Measurements from ENCODE around the gene PAPOLB.

DNA sequence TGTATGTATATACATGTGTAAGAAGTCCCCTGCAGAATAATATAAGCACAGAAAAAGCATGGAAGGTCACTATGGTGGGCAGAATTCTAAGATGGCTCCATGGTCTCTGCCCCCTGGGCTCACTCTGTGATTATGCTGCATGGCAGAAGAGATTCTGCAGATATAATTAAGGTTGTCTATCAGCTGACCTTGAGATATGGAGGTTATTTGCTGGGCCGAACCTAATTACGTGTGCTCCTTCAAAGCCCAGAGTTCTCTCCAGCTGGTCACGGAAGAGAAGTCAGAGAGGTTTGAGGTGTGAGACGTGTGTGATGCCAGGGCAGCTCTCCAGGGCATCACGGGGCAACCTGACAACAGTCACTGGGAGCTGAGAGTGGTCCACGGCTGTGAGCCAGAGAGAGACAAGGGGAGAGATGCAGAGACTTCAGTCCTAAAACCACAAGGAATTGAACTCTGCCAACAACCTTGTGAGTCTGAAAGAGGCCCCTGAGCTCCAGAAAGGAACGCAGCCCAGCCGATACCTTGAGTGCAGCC is 11.5 kb downstream of the PAPOLB start:
- TF ChIP-seq RARB (CRISPR knock-in tag; IDR thresholded peaks at IDR 0.05) (no peak), CREB5 (CRISPR knock-in tag; IDR thresholded peaks at IDR 0.05; ENCODE audit: low read depth) (no peak), ZFP3 (CRISPR knock-in tag; IDR thresholded peaks at IDR 0.05) (no peak), ISL1 (CRISPR knock-in tag; IDR thresholded peaks at IDR 0.05) (no peak), PPARA (CRISPR knock-in tag; IDR thresholded peaks at IDR 0.05; ENCODE audit: borderline replicate concordance) (no peak), OSR1 (CRISPR knock-in tag; IDR thresholded peaks at IDR 0.05) (no peak), ZFP30 (CRISPR knock-in tag; IDR thresholded peaks at IDR 0.05) (no peak), ESRRG (CRISPR knock-in tag; IDR thresholded peaks at IDR 0.05) (no peak)

All from SK-N-SH treated with all-trans-retinoic acid at 6 μM for 48 hours (cell line).